GM12801 (cell line): ENCODE results near the gene LCNL1.

Experiments used
- TF ChIP-seq, protein P1 (sequence below): IDR thresholded peaks from one replicate; pipeline ENCODE4 v1.5.1; 2011; ENCODE audit warnings: control low read depth; ENCODE audit not compliant: insufficient read length; ENCODE audit errors: extremely low read depth

LCNL1 gene

DNA sequence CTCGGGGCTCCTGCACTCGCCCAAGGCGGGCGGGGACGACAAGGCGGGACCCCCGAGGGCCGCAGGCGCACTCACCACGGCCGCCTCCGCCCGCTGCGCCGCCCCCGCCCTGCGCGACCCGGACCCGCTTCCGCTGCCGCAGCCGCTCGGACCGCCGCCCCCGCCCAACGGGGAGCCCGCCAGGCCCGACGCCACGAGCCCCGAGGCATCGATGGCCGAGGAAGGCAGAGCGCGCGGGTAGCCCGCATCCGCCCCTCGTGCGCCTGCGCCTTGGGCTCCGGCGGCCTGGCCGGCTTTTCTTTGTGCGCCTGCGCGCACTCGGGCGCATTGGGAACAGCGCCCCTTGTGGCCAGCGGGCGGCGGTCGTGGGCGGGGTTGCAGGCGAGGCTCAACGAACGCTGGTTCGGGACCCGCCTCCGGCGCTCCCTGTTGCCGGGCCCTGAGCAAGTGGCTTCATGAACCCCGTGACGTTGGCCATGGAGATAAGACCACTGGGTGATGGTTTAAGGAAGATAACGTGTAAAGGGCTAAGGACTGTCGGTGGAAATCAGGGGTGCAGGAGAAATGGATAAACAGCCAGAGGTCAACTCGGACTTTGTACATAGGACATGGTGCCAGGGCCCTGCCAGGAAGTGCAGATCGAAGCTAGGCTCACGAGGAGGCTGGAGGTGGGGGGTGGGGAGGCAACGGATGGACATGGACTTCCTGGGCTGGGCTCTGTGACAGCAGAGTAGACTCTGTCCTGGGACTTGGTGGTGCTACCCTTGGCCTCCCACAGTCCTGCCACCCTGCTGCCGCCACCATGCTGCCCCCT lies 38.1 kb upstream of the LCNL1 start, which contains the start of the genes C8G and FBXW5:
C8G (plus strand) TSS at position 725 of the 814 bp plus-strand sequence; CDS start at position 803, 78 bp downstream.
FBXW5 (minus strand) TSS at position 220 of the 814 bp plus-strand sequence. CDS start 655 bp downstream, outside the sequence.
- TF ChIP-seq, protein P1, sequence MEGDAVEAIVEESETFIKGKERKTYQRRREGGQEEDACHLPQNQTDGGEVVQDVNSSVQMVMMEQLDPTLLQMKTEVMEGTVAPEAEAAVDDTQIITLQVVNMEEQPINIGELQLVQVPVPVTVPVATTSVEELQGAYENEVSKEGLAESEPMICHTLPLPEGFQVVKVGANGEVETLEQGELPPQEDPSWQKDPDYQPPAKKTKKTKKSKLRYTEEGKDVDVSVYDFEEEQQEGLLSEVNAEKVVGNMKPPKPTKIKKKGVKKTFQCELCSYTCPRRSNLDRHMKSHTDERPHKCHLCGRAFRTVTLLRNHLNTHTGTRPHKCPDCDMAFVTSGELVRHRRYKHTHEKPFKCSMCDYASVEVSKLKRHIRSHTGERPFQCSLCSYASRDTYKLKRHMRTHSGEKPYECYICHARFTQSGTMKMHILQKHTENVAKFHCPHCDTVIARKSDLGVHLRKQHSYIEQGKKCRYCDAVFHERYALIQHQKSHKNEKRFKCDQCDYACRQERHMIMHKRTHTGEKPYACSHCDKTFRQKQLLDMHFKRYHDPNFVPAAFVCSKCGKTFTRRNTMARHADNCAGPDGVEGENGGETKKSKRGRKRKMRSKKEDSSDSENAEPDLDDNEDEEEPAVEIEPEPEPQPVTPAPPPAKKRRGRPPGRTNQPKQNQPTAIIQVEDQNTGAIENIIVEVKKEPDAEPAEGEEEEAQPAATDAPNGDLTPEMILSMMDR = no peak

DNA sequence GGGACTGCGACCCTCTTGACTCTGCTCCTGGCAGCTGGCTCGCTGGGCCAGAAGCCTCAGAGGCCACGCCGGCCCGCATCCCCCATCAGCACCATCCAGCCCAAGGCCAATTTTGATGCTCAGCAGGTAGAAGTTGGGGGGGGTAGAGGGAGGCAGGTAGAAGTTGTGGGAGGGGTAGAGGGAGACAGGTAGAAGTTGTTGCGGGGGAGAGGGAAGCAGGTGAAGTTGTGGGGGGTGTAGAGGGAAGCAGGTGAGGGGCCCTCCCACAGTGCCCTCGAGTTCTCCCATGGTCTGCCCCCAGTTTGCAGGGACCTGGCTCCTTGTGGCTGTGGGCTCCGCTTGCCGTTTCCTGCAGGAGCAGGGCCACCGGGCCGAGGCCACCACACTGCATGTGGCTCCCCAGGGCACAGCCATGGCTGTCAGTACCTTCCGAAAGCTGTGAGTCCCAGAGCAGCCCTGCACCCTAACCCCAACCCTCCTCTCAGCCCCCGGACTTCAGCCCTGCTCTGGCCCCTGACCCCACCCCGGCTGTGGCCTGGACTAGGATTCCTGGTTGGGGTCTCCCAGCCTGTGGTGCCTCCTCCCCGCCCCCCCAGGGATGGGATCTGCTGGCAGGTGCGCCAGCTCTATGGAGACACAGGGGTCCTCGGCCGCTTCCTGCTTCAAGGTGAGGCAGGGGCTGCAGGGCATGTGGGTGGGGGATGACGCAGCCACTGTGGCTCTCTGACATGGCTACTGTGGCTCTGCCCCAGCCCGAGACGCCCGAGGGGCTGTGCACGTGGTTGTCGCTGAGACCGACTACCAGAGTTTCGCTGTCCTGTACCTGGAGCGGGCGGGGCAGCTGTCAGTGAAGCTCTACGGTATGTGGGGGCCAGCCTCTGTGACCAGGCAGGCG lies 37.2 kb upstream of the LCNL1 start:
- TF ChIP-seq, protein P1 = no peak

DNA sequence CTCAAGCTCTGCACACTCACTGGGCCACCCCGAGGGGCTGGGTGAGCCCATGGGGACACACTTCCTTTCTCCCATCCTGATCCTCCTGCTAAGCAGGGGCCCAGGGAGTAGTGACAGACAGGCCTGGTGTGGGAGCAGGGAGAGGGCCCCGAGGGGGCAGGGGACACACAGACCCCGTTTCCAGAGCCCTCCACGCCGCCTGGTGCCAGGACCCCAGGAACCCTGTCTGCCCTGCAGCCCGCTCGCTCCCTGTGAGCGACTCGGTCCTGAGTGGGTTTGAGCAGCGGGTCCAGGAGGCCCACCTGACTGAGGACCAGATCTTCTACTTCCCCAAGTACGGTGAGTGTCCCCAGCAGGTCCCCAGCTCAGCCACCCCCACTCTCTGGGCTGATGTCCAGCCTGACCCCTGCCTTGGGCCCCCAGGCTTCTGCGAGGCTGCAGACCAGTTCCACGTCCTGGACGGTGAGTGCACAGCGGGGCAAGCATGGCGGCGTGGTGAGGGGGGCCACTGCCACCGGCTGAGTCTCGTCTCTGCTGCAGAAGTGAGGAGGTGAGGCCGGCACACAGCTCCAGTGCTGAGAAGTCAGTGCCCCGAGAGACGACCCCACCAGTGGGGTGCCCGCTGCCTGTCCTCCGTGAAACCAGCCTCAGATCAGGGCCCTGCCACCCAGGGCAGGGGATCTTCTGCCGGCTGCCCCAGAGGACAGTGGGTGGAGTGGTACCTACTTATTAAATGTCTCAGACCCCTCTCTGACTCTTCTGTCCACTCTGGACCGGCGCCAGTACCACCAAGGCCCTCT lies 36.4 kb upstream of the LCNL1 start:
- TF ChIP-seq, protein P1 = no peak

DNA sequence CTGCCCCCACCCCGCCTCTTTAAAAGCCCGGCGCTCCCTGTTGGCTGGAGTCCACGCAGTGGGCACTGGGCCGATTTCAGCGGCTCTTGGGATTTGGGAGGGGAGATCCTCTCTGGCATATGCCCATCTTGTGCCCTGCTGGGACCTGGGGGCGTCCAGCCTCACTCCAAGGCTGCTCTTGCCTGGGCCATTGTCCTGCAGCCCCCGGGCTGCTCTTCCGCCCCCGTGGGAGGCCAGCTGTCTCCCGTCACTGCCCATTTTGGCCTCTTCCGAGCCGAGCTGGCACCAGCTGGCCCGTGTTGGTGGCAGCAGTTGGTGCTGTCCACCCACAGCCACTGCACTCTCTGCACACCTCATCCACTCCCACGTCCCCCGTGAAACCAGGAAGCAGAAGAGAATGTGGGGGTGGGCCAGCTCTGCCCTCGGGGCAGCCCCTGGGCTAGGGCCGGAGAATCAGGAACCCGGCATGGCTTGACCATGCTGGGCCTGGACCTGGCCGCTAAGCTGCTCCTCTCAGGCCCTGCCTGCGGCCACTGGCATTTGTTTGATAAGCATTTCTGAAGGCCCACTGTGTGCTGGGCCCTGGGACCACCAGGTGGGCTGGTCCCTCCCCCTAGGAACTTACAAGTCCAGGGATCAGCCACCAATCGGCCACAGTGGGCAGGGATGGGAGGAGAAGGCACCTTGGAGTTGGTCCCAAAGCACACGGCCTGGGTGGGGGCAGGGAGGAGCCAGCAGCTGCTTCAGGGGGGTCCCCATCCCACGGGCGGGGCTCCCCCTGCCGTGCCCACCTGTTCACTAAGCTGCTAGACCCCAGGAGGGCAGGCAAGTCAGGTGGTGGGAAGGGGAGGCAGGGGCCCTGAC lies 35.5 kb upstream of the LCNL1 start:
- TF ChIP-seq, protein P1 = no peak

DNA sequence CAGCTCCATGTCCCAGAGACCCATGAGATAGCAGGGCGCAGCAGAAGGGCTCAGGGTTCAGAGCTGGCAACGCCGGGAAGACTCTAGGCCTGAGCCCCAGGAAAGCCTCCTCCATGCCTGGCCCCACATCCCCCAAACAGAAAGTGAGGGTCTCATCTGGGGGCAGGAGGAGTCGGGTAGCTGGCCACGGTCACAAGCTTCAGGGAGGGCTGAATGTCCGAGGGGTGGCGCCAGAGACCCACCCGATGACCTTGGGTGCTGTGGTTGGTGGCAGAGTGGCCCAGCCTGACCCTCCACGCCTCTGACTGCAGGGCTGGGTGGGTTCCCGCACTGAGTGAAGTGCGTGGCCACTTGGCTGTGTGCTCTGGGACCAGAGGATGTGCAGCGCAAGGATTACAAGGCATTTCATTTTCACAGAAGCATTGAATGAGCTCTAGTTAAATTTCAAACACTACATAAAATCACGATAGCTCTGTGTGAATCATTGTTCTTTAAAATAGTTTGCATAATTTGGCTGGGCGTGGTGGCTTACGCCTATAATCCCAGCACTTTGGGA lies 34.8 kb upstream of the LCNL1 start:
- TF ChIP-seq, protein P1 = no peak

DNA sequence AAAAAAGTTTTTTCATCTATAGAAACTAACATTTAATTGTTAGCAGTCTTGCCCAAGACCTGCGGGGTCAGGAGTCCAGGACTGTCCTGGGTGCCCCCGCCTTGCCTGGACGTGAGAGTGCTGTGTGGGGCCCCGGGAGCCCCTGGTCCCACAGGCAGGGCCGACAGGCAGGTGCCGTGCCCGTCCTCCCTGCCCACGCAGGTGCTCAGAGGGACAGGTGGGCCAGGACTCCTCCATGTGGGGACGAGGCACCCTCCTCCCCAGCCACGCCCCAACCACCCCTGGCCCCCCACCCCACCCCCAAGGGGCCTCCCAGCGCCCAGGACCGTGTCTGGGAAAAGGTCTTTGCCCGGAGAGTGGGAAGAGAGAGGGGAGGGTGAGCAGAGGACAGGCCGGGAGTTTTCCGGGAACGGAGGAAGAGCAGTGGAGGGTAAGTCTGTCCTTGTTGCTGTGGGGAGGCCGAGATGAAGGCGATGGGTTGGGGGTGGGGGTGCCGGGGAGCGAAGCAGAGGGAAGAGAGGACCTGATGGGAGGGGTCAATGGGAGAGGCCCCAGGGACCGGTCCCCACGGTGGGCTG lies 33.5 kb upstream of the LCNL1 start:
- TF ChIP-seq, protein P1 = no peak
